NCI-H1092 treated with DMSO at 0.1 percent for 48 hours (cell line): ENCODE measurements around the gene SUOX.
"Not testable (repeated sequence)": the region's sequence is repeated elsewhere in the genome, so short reads cannot be mapped to it uniquely, and the experiment has no call there.

Source experiments
- DNase-seq: peaks from one replicate; lab custom pipeline; 2025; lab: John Stamatoyannopoulos, UW

Gene SUOX

GRCh38 chr12:56020423-56021184 is 23.5 kb downstream of the SUOX start, which contains the start of gene IKZF4:
Gene IKZF4, plus strand, starts transcription at chr12:56021043. Its CDS starts 451 bp downstream, at chr12:56021494.
- peak; percentile 31 for DNase-seq

- no peak for DNase-seq
These were observed 24.9 kb downstream of the SUOX start for GRCh38 chr12:56021889-56022497.

GRCh38 chr12:56028511-56029165 is 31.6 kb downstream of the SUOX start:
- no peak for DNase-seq

GRCh38 chr12:56029166-56029519 is 32.1 kb downstream of the SUOX start:
- DNase-seq = no peak

- peak; percentile 8 for DNase-seq
These were observed 32.7 kb downstream of the SUOX start for GRCh38 chr12:56029666-56030293.

- no peak for DNase-seq
These were observed 34.9 kb downstream of the SUOX start for GRCh38 chr12:56031987-56032386.

- no peak for DNase-seq
These were observed 37.7 kb downstream of the SUOX start for GRCh38 chr12:56034586-56035332.

- DNase-seq = no peak
These were observed 40.1 kb downstream of the SUOX start for GRCh38 chr12:56037161-56037560.

- no peak for DNase-seq
These were observed 41.1 kb downstream of the SUOX start for GRCh38 chr12:56038022-56038655.

- no peak for DNase-seq
These were observed 43.1 kb downstream of the SUOX start for GRCh38 chr12:56040151-56040550.

- DNase-seq = no peak
These were observed 44.0 kb downstream of the SUOX start for GRCh38 chr12:56040963-56041551.

GRCh38 chr12:56041552-56042429 is 44.7 kb downstream of the SUOX start, which contains the start of gene RPS26:
Gene RPS26, plus strand, starts transcription at chr12:56041918. Its CDS starts 249 bp downstream, at chr12:56042167.
- DNase-seq = peak; percentile 96

- not testable (repeated sequence) for DNase-seq
These were observed 45.3 kb downstream of the SUOX start for GRCh38 chr12:56042430-56042813.

- DNase-seq = no peak
These were observed 45.8 kb downstream of the SUOX start for GRCh38 chr12:56042843-56043242.

GRCh38 chr12:56046027-56046780 is 49.1 kb downstream of the SUOX start:
- no peak for DNase-seq

- DNase-seq = no peak
These were observed 56.4 kb downstream of the SUOX start for GRCh38 chr12:56053407-56053893.
